Stimulated activated CD8-positive, alpha-beta memory T cell treated with anti-CD3 and anti-CD28 coated beads, Interleukin-7, amount 100 ng/mL, for 4 hours (primary cell): Measurements from ENCODE around the gene PRKCI.
"Not testable (repeated sequence)": the region's sequence is repeated elsewhere in the genome, so short reads cannot be mapped to it uniquely, and the experiment has no call there.

Experiments used
- DNase-seq, 2 donors: peaks; one replicate each; pipeline ENCODE4 v3.0.0-alpha.2; 2020; ENCODE audit warnings: low read depth in 2 of 2

PRKCI gene

DNA sequence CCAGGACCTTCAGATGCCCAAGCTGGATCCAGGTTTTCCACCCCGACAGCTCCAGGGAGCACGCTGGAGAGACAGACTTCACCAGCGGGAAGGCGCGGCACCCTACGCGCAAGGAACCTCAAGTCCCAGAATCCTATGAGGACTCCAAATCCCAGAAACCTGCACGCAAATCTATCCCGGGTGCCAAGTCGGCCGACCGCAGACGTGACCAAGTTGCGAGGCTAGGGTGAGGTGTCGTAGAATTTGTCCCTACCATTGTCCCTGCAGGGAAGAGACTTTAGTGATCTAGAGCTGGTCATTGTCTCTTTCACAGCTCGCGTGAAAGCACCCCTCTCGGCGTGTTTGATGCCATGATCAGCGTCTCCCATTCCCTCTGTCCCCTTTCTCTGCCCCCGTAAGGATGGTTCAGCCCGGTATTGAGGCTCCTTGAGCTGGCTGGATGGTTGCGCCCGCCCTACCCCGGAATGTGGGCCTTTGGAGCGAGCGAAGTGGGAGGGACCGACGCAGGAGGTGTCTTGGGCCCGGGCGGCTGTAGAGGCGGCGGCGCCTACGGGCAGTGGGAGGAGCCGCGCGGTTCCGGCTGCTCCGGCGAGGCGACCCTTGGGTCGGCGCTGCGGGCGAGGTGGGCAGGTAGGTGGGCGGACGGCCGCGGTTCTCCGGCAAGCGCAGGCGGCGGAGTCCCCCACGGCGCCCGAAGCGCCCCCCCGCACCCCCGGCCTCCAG, at the start of gene PRKCI:
TSS of gene PRKCI (plus strand) at position 501 of the 723 bp plus-strand sequence. CDS start 246 bp downstream, outside the sequence.
- peak; percentile 76 to 81 for DNase-seq

DNA sequence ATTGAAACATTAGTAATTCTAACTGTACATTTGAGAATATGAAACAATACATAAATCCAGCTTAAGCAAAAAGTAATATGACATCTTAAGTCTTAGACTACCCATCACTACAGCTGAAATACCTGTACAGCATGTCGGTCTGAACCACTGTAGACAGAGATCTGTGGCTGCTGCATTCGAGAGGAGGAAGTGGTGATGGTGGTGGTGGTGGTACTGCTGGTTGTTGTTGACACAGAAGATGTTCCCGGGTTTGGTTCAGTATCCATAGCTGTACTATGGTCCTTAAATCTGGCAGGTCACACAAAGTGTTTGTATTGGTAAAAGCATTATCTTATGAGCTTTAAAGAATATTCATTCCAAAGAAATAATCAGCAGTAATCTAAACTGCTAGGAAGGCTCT, 43.6 kb upstream of the PRKCI start:
- DNase-seq, result peak; percentile 14 to 30

DNA sequence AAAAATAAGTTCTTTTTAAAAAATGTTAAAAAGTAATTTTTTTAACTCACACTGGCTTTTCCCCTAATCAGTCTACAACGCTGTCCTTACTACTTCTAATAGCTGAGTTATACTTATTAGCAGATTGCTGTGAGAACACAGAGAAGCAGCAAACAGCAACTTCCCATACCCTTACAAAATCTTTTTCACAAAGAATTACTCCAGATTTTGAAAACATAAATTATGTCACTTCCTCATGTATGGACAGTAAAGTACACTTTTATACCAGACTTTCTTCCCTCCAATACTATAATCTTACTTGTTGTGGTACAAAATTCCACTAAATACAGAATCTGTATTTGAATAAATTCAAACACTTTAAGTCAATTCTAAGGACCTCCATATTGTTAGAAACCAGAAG, 42.8 kb upstream of the PRKCI start:
- DNase-seq, result no peak

DNA sequence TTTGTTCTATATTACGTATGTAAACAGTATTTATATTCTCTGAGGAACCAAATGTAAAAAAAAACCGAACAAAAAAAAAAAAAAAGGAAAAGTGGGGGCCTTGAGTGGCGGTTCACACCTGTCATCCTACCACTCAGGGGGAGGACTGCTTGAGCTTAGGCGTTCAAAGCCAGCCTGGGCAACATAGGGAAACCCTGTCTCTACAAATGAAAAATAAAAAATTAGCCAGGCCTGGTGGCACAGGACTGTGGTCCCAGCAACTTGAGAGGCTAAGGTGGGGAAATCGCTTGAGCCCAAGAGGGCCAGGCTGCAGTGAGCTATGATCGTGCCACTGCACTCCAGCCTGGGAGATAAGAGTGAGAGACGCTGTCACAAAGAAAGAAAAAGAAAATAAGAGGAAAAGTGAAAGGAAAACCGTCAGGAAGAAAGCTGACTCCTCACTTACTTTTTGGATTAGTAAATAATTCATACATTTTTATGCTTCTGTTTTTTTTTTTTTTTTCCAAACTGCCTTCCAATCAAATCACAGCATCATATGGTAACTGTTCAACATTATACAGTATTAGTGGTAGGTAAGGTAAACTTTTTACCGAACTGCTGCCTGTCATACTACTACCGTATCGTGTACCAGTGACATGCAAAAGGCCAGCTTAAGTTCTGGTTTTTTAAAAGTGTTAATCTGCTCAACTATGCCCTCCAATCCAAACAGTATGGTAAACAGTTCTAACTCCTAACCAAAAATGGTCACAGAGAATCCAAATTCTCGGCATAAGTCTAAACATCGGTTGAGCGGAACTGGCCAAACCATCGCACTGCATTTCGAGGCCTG, 41.9 kb upstream of the PRKCI start:
- DNase-seq, result no peak

DNA sequence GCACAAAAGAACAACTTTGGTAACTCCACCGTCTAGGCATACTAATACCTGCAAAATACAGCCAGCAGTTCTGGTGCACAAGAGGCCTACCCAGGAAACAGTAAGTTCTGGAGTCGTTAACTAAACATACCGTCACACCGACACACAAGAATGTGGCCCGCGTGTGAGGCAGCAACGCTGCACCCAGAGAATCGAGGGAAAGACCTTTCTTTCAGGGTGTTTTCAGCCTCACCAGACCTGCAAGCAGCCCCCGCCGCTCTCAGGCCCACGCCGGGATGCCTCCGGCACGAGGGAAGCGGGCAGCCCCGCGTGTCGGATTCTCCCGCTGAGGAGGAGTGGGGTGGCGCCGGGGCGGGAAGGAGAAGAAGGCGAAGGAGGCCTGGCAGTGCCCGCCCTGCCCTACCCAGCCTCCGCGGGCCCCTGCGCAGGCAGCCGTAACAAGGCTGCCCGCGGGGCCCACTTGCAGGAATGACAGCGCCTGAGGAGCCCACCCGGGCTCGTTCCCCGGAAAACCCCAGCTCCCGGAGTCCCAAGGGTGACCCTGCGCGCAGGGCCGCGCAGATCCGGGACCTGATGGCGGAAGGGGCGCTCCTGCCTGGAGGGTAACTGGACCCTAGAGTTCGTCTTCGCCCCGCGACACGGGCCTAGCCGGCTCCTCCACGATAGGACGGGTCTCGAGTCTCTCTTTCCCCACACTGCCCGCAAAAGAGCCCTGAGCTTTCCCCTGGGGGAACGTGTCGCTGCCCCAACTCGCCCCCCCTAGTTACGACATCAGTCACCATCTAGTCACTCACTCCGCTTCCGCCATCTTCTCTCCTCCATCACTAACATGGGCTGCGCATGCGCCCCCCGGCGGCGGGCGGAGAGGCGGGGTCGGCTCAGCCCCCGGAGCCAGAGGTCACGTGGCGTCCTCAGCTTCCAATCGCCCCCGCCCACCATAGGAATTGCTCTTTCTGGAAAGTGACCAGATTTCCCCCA, 41.0 kb upstream of the PRKCI start, which contains the start of gene PHC3:
TSS of gene PHC3 (minus strand) at position 826 of the 978 bp plus-strand sequence. CDS start at position 808, 18 bp downstream.
- DNase-seq, result peak; percentile 86 to 88

DNA sequence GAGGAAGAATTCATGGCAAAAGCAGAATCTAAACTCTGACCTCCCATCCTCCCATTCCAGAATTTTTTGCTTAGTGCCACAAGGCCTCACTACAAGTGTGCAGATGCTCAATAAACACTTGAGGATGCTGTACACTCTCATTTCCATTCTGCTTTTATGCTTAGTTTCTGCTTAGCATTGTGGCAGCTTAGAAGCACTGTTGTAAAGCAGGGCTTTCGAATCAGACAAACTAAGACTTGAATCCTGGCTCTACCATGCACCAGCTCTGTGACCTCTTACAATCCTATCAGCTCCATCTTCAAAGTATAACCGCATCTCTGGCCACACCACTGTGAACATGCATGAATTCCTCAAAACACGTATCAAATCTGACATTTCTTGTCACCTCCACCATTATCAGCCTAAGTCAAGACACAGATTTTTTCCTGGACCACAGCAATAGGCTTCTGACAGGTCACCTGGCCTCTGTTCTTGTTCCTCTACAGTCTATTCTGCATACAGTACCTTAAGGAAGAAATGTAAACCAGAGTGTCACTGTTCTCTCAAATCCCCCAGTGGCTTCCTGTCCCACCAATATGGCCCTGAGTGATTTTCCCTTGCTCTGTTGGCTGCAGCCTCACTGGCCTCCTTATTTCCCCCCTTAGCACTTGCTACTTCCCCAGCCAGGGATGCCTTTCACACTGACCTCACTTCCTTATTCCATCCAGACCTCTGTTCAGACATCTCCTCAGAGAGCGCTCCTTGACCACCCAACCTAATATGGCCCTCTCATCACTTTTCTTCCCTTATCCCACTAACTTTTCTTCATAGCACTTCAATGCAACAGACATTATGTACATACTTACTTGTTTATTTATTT, 32.6 kb upstream of the PRKCI start:
- DNase-seq, result no peak

DNA sequence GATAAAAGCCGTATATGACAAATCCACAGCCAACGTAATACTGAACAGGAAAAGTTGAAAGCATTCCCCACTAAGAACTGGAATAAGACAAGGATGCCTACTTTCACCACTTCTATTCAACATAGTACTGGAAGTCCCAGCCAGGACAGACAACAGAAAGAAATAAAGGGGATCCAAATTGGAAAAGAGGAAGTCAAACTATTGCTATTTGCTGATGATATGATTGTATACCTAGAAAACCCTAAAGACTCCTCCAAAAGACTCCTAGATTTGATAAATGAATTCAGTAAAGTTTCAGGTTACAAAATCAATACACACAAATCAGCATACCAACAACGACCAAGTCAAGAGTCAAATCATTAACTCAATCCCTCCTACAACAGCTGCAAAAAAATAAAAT, 26.5 kb upstream of the PRKCI start:
- not testable (repeated sequence) for DNase-seq

DNA sequence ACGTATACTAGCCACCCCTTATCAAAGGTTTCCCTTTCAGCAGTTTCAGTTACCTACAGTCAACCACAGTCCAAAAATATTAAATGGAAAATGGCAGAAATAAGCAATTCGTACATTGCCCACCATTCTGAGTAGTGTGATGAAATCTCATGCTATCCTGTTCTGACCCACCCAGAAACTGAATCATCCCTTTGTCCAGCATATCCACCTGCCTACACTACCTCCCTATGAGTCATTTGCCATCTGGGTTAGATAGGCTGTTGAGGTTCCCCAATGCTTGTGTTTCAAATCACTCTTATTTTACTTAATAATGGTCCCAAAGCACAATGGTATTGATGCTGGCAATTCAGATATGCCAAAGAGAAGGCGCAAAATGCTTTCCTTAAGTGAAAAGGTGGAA, 25.4 kb upstream of the PRKCI start:
- DNase-seq, result no peak

DNA sequence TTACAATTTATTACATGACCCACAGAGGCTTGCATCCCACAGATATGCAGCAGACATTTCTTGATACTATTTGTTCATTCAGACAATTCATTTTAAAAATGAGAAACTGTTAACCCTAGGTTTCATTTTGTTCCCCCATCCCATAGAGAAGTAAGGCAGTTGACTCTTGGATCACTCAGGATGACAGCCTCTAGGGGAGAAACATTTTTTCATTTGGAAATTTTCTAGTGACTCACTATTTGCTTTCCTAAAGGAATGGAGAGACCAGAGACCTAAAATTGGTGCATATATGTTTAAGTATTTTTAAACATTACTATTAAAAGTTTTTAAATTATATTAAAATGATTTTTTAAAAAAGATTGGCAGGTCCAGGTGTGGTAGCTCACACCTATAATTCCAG, 21.2 kb upstream of the PRKCI start:
- DNase-seq, result no peak

DNA sequence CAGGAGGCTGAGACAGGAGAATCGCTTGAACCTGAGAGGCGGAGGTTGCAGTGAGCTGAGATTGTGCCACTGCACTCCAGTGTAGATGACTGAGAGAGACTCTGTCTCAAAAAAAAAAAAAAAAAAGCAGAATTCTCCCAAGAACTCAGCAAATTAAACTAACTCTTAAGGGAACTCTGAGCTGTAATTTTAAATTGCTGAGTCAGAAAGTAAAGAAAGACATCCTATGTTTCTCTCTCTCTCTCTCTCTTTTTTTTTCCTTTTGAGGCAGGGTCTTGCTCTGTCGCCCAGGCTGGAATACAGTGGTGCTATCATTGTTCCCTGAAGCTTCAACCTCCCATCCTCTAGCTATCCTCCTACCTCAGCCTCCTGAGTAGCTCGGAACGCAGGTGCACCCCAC, 20.7 kb upstream of the PRKCI start:
- DNase-seq, result no peak

DNA sequence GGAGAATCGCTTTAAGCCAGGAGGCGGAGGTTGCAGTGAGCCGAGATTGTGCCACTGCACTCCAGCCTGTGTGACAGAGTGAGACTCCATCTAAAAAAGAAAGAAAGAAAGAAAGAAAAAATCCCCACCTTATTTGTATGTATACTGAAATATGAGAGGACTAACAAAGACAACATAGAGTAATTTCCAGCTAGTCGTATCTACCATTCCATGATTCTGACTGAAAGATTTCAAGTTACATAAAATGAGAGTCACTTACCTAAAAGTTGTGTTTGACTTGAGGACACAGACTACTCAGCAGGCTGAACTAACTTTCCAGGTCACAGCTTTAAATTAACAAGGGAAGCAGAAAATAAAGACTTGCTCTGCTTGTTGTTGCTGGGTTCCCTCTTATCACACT, 18.8 kb upstream of the PRKCI start:
- DNase-seq, result no peak

DNA sequence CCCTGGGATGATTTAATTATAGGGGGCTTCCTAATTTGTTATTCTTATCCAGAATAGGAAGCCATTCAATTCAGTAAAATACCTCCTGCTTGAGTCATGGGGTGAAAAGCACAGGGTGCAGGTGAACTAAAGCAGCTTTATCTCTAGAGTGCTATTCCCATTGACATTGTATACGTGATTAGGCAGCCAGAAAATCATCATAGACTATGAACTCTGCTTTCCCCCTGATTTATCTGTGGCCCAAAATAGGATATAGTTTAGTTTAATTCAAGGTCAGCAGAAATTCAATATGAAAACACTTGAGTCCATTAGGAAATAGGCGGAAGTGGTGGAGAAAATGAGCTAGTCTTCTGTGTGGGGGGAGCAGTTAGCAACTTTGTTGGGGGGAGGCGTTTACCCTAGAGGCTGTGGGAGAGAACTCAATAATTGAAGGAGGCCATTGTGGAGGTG, 18.2 kb upstream of the PRKCI start:
- DNase-seq, result no peak

DNA sequence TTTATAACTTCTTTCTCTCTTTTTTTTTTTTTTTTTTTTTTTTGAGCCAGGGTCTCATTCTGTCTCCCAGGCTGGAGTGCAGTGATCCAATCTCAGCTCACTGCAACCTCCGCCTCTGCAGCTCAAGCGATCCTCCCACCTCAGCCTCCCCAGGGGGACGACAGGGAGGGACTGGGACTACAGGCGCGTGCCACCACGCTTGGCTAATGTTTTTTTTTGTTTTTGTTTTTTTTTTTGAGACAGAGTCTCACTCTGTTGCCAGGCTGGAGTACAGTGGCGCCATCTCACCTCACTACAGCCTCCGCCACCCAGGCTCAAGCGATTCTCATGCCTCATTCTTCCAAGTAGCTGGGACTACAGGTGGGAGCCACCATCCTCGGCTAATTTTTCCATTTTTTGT, 17.7 kb upstream of the PRKCI start:
- no peak for DNase-seq

DNA sequence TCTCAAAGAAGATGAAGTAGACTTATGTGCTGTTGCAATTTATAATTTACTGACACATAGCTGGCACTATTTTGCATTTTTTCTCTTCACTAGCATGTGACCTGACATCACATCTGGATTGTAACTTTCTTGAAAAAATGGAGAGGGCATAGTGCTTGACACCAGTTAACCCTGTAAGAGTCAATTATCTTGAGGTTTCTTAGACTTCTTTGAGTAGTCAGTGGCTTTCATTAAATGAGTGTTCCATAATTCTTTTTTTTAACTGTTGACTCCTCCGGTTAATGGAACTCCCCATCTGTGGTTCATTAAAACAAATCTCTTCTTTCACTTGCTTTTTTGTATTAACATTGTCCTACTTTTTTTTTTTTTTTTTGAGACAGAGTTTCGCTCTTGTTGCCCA, 16.9 kb upstream of the PRKCI start:
- DNase-seq, result no peak

DNA sequence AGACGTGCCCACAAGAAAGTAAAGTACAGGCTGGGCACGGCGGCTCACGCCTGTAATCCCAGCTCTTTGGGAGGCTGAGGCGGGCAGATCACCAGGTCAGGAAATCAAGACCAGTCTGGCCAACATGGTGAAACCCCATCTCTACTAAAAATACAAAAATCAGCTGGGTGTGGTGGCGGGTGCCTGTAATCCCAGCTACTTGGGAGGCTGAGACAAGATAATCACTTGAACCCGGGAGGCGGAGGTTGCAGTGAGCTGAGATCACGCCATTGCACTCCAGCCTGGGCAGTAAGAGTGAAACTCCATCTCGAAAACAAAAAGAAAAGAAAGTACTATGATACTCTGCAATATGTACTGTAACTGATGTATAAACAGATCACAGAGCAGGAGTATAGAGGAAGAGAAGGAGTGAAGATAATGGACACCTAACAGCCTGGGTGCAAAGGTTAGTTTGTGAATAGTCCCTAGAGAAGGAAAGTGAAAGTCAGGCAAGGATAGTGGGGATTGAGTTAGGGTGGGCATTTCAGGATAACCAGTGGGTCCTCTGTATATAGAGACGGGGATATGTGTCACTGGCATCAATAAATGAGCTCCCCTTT, 16.0 kb upstream of the PRKCI start:
- not testable (repeated sequence) for DNase-seq

DNA sequence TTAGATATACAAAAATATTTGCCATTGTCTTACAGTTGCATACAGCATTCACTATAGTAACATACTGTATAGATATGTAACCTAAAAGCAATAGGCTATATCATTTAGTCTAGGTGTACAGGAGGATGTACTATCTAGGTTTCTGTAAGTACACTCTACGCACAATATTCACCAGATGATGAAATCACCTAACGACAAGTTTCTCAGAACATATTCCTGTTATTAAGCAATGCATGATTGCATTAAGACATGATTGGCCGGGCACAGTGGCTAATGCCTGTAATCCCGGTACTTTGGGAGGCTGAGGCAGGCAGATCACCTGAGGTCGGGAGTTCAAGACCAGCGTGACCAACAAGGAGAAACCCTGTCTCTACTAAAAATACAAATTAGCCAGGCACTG, 14.5 kb upstream of the PRKCI start:
- DNase-seq, result no peak

DNA sequence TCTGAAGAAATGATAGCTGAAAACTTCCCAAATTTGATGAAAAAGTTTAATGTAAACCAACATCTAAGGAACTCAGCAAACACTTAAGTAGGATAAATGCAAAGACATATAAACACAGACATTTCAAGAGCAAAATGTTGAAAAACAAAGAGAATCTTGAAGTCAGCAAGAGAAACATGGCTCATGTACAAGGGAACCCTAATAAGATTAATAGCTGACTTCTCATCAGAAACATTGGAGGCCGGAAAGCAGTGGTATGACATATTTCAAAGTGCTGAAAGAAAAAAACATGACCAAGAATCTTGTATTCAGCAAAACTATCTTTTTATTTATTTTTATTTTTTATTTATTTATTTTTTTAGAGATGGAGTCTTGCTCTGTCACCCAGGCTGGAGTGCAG, 10.6 kb upstream of the PRKCI start:
- no peak for DNase-seq

DNA sequence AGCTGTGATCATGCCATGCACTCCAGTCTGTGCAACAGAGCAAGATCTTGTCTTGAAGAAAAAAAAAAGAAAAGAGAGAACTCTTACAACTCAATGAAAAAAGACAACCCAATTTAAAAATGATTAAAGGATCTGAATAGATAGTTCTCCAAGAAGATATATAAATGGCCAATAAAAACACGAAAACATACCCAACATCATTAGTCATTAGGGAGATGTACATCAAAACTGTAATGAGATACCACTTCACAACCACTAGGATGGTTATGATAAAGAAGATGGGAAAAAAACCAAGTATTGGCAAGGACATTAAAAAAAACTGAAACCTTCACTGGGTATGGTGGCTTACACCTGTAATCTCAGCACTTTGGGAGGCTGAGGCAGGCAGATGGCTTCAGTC, 2.4 kb upstream of the PRKCI start:
- no peak for DNase-seq

DNA sequence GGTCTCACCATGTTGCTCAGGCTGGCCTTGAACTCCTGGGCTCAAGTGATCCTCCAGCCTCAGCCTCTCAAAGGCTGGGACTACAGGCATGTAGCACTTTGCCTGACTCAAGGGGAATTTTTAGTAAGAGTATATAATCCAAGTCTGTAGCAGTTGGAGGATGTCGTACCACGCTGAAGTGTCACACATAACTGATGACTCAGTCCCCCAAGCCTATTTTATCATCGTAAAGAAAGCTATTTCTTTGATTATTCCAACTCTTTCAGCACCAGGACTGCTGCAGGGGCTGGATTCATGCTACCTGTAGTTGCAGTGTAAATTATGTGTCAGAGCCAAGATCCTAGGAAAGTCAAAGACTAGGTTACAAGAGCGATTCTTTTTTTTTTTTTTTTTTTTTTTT, 1.4 kb upstream of the PRKCI start:
- no peak for DNase-seq
